HFF-Myc (cell line): ENCODE results near the gene PCDHB9.
A peak's percentile ranks its signal among the peaks of the same experiment; 100 is the strongest.
"Not testable (repeated sequence)": the region's sequence is repeated elsewhere in the genome, so short reads cannot be mapped to it uniquely, and the experiment has no call there.

Source experiments
- DNase-seq: peaks from one replicate; pipeline ENCODE4 v3.0.0-alpha.2; 2011; ENCODE audit warnings: low read depth; ENCODE audit errors: extremely low read depth
- H3K4me3 ChIP-seq: replicated peaks from 2 replicates; pipeline ENCODE4 v1.5.1; 2011; ENCODE audit warnings: low read depth, mild to moderate bottlenecking, control low read depth, low read length
- TF ChIP-seq, protein P1 (sequence below): IDR thresholded peaks from 2 replicates; pipeline ENCODE4 v1.5.1; 2012; ENCODE audit warnings: mild to moderate bottlenecking, low read depth, low read length, control low read depth; ENCODE audit errors: missing control alignments

Gene PCDHB9

DNA sequence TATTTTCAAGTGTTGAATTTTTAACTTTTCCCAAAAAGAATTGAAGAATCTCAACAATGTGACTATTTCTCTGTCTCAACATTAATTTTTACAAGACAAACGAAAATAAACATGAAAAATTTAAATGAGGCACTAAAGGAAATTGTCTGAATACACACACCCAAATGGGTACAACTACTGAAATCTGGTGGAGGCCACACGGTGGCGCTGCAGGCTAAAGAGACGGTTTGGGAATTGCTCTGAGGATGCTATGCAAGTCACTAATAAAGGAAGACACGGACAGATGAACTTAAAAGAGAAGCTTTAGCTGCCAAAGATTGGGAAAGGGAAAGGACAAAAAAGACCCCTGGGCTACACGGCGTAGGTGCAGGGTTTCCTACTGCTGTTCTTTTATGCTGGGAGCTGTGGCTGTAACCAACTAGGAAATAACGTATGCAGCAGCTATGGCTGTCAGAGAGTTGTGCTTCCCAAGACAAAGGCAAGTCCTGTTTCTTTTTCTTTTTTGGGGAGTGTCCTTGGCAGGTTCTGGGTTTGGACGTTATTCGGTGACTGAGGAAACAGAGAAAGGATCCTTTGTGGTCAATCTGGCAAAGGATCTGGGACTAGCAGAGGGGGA lies 5.3 kb downstream of the PCDHB9 start, which contains the start of gene PCDHB10:
TSS of gene PCDHB10 (plus strand) at position 244 of the 616 bp plus-strand sequence. CDS start at position 444, 200 bp downstream.
- TF ChIP-seq, protein P1, sequence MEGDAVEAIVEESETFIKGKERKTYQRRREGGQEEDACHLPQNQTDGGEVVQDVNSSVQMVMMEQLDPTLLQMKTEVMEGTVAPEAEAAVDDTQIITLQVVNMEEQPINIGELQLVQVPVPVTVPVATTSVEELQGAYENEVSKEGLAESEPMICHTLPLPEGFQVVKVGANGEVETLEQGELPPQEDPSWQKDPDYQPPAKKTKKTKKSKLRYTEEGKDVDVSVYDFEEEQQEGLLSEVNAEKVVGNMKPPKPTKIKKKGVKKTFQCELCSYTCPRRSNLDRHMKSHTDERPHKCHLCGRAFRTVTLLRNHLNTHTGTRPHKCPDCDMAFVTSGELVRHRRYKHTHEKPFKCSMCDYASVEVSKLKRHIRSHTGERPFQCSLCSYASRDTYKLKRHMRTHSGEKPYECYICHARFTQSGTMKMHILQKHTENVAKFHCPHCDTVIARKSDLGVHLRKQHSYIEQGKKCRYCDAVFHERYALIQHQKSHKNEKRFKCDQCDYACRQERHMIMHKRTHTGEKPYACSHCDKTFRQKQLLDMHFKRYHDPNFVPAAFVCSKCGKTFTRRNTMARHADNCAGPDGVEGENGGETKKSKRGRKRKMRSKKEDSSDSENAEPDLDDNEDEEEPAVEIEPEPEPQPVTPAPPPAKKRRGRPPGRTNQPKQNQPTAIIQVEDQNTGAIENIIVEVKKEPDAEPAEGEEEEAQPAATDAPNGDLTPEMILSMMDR, result peak; percentile 48
- DNase-seq, result no peak
- H3K4me3 ChIP-seq, result no peak within 1 kb of the TSS

DNA sequence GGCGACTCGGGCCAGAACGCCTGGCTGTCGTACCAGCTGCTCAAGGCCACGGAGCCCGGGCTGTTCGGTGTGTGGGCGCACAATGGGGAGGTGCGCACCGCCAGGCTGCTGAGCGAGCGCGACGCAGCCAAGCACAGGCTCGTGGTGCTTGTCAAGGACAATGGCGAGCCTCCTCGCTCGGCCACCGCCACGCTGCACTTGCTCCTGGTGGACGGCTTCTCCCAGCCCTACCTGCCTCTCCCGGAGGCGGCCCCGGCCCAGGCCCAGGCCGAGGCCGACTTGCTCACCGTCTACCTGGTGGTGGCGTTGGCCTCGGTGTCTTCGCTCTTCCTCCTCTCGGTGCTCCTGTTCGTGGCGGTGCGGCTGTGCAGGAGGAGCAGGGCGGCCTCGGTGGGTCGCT lies 7.4 kb downstream of the PCDHB9 start:
- not testable (repeated sequence) for H3K4me3 ChIP-seq

GRCh38 chr5:141196363-141196762 lies 9.4 kb downstream of the PCDHB9 start:
- no peak for DNase-seq
- TF ChIP-seq, protein P1, result no peak
- H3K4me3 ChIP-seq, result no peak overlapping the region

More for the DNA sequence above, 7.4 kb downstream of the PCDHB9 start:
- DNase-seq, result not testable (repeated sequence)

GRCh38 chr5:141199359-141200235 lies 12.6 kb downstream of the PCDHB9 start, which contains the start of gene PCDHB11:
Gene PCDHB11 (plus strand): TSS chr5:141199627. CDS start chr5:141199775, 148 bp downstream.
- TF ChIP-seq, protein P1, result no peak
- no peak for DNase-seq
- H3K4me3 ChIP-seq, result no peak within 1 kb of the TSS

- not testable (repeated sequence) for H3K4me3 ChIP-seq, DNase-seq
These were observed 14.2 kb downstream of the PCDHB9 start for GRCh38 chr5:141201126-141201525.

- H3K4me3 ChIP-seq, DNase-seq: not testable (repeated sequence)
These were observed 14.7 kb downstream of the PCDHB9 start for GRCh38 chr5:141201646-141202045.

DNA sequence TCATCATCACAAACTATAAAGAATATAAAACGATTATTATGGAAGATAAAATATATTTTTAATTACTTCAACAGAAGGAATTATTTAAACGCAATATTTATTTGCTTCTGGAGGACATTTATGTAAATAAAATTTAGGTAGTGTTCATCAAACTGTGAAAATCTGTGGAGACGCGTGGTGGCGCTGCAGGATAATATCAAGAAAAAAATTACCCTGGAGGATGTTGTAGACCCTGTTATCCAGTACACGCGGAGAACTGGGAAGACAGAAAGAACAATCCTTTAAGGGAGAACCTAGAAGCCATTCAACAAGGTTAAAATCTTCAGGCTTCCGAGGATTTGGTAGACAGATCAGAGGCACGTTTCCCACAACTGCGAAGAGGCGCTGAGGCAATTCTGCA lies 21.5 kb downstream of the PCDHB9 start, which contains the start of gene PCDHB12:
TSS of gene PCDHB12 (plus strand) at position 242 of the 400 bp plus-strand sequence. CDS start 189 bp downstream, outside the sequence.
- no peak for DNase-seq

GRCh38 chr5:141210281-141210680 lies 23.3 kb downstream of the PCDHB9 start:
- not testable (repeated sequence) for DNase-seq, H3K4me3 ChIP-seq

More for the DNA sequence above, 21.5 kb downstream of the PCDHB9 start, which contains the start of gene PCDHB12:
- no peak within 1 kb of the TSS for H3K4me3 ChIP-seq
- TF ChIP-seq, protein P1, result no peak

- not testable (repeated sequence) for DNase-seq, H3K4me3 ChIP-seq
These were observed 23.9 kb downstream of the PCDHB9 start for GRCh38 chr5:141210849-141211248.

DNA sequence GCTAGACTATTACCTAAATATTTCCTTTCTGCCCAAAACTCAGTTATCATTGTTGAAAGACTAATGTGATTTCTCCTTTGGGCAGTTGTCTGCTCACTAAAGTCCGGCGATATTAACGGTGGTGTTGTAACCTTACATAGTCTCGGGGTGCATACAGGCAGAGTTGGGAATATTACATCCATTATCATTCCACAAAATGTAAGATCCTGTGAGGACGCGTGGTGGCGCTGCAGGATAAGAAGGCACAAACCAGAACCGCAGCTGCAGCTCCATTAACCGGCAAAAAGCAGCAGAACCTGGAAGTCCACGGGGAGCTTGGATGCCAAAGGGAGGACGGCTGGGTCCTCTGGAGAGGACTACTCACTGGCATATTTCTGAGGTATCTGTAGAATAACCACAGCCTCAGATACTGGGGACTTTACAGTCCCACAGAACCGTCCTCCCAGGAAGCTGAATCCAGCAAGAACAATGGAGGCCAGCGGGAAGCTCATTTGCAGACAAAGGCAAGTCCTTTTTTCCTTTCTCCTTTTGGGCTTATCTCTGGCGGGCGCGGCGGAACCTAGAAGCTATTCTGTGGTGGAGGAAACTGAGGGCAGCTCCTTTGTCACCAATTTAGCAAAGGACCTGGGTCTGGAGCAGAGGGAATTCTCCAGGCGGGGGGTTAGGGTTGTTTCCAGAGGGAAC lies 26.8 kb downstream of the PCDHB9 start, which contains the start of gene PCDHB13:
TSS of gene PCDHB13 (plus strand) at position 264 of the 684 bp plus-strand sequence. CDS start at position 469, 205 bp downstream.
- H3K4me3 ChIP-seq, DNase-seq: not testable (repeated sequence)

DNA sequence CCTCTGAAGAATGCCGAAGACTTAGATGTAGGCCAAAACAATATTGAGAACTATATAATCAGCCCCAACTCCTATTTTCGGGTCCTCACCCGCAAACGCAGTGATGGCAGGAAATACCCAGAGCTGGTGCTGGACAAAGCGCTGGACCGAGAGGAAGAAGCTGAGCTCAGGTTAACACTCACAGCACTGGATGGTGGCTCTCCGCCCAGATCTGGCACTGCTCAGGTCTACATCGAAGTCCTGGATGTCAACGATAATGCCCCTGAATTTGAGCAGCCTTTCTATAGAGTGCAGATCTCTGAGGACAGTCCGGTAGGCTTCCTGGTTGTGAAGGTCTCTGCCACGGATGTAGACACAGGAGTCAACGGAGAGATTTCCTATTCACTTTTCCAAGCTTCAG lies 27.6 kb downstream of the PCDHB9 start:
- not testable (repeated sequence) for DNase-seq, H3K4me3 ChIP-seq

DNA sequence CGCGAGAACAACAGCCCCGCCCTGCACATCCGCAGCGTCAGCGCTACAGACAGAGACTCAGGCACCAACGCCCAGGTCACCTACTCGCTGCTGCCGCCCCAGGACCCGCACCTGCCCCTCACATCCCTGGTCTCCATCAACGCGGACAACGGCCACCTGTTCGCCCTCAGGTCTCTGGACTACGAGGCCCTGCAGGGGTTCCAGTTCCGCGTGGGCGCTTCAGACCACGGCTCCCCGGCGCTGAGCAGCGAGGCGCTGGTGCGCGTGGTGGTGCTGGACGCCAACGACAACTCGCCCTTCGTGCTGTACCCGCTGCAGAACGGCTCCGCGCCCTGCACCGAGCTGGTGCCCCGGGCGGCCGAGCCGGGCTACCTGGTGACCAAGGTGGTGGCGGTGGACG lies 28.5 kb downstream of the PCDHB9 start:
- DNase-seq, H3K4me3 ChIP-seq: not testable (repeated sequence)
